HCT116 (cell line): ENCODE data around the gene CAMKK2. TPM values are rescaled to one million over a fixed set of nuclear protein-coding genes. Genes with fewer than 3 reads are reported as not detected.
"Not testable (repeated sequence)": the region's sequence is repeated elsewhere in the genome, so short reads cannot be mapped to it uniquely, and the experiment has no call there.

Experiments
- ATAC-seq: fragments of 200-7000 bp; cut with Tn5 transposase; 2 replicates; pipeline ENCODE4 v1.9.1; 2020; ENCODE audit warnings: mild to moderate bottlenecking, moderate library complexity
- BruUV-seq: library from RNA; stranded (reverse); fragments of 400-500 nt; replicated peaks from 2 replicates; lab custom pipeline; 2021; lab: Mats Ljungman, UMichigan
- CTCF ChIA-PET: fragments of 300-600 bp; sonication (Branson Sonifier 250); formaldehyde crosslinking; loops from one replicate; lab custom pipeline; 2021; ENCODE audit warnings: antibody characterized with exemption; lab: Charles Lee
- POLR2A ChIA-PET: fragments of 300-600, 350-600 bp; sonication (Branson Sonifier 250); formaldehyde crosslinking; loops from one replicate; lab custom pipeline; 2021; ENCODE audit warnings: antibody characterized with exemption; lab: Charles Lee
- RAD21 ChIA-PET, 2 experiments: fragments of 300-600 bp; sonication (Branson Sonifier 250); formaldehyde crosslinking; loops; one replicate each; lab custom pipeline; 2023; ENCODE audit warnings: low total read pairs in 2 of 2; ENCODE audit not compliant: uncharacterized antibody in 2 of 2, unreplicated experiment in 2 of 2, low non-redundant PET in 1 of 2; lab: Charles Lee
- DNase-seq: peaks from one replicate; pipeline ENCODE4 v3.0.0-alpha.2; 2010; ENCODE audit warnings: low read depth, low spot score
- H2AFZ ChIP-seq: fragments of 200-600 bp; shearing (Covaris generic), sonication (generic); 2 replicates; pipeline ENCODE4 v1.6.1; 2017; ENCODE audit warnings: low read depth, mixed run types, mixed read lengths, antibody characterized with exemption, low read length; ENCODE audit not compliant: poor library complexity, severe bottlenecking
- H3K27ac ChIP-seq: 2 replicates; pipeline ENCODE4 v1.5.1; 2012; ENCODE audit warnings: low read depth, low read length
- H3K27me3 ChIP-seq: fragments of 200-600 bp; sonication (generic); 2 replicates; pipeline ENCODE4 v1.6.1; 2016; ENCODE audit warnings: mixed run types, low read length, mixed read lengths; ENCODE audit not compliant: insufficient read depth
- H3K36me3 ChIP-seq, 2 experiments: fragments of 200-500 bp in 1 of 2; fragments of 200-600 bp in 1 of 2; sonication (Bioruptor generic) in 1 of 2; sonication (generic) in 1 of 2; 2 replicates each; pipeline versions ENCODE4 v1.5.1 to v1.6.1; 2014 to 2016; ENCODE audit warnings: low read length in 2 of 2, inconsistent platforms in 1 of 2, mixed read lengths in 1 of 2, mixed run types in 1 of 2; ENCODE audit not compliant: insufficient read depth in 2 of 2, control insufficient read depth in 1 of 2
- H3K4me1 ChIP-seq, 2 experiments: fragments of 200-600 bp in 1 of 2; sonication (generic) in 1 of 2; 2 replicates each; pipeline versions ENCODE4 v1.5.1 to v1.6.1; 2012 to 2017; ENCODE audit warnings: low read length in 2 of 2, inconsistent platforms in 1 of 2, mild to moderate bottlenecking in 1 of 2, mixed read lengths in 1 of 2, mixed run types in 1 of 2, moderate library complexity in 1 of 2; ENCODE audit not compliant: insufficient read depth in 2 of 2, control insufficient read depth in 1 of 2
- H3K4me2 ChIP-seq: fragments of 200-600 bp; sonication (generic); 2 replicates; pipeline ENCODE4 v1.6.1; 2017; ENCODE audit warnings: mixed run types, low read length, mixed read lengths
- H3K4me3 ChIP-seq, 2 experiments: fragments of 200-600 bp in 1 of 2; sonication (generic) in 1 of 2; replicated peaks in 1 of 2; 2 replicates each; pipeline ENCODE4 v1.5.1; 2011 to 2016; ENCODE audit warnings: low read length in 2 of 2, control low read depth in 1 of 2, low read depth in 1 of 2, mild to moderate bottlenecking in 1 of 2, mixed read lengths in 1 of 2, mixed run types in 1 of 2
- H3K79me2 ChIP-seq: fragments of 200-600 bp; sonication (generic); 2 replicates; pipeline ENCODE4 v1.6.1; 2017; ENCODE audit warnings: mild to moderate bottlenecking, mixed run types, low read length, moderate library complexity, mixed read lengths; ENCODE audit not compliant: insufficient read depth
- H3K9ac ChIP-seq: fragments of 200-600 bp; sonication (generic); 2 replicates; pipeline ENCODE4 v1.6.1; 2016; ENCODE audit warnings: low read length, mixed read lengths
- H3K9me2 ChIP-seq: fragments of 200-600 bp; sonication (generic), shearing (Covaris generic); 2 replicates; pipeline ENCODE4 v1.6.1; 2017; ENCODE audit warnings: mixed run types, mild to moderate bottlenecking, moderate library complexity; ENCODE audit not compliant: insufficient read depth
- H3K9me3 ChIP-seq, 2 experiments: fragments of 200-500 bp in 1 of 2; fragments of 200-600 bp in 1 of 2; sonication (Bioruptor generic) in 1 of 2; sonication (generic) in 1 of 2; 2 replicates each; pipeline ENCODE4 v1.6.1; 2014 to 2017; ENCODE audit warnings: low read length in 2 of 2, mixed read lengths in 2 of 2, inconsistent platforms in 1 of 2, low read depth in 1 of 2, mild to moderate bottlenecking in 1 of 2, mixed run types in 1 of 2, moderate library complexity in 1 of 2; ENCODE audit not compliant: control insufficient read depth in 1 of 2, insufficient read depth in 1 of 2
- H4K20me1 ChIP-seq: fragments of 200-600 bp; sonication (generic), shearing (Covaris generic); 2 replicates; pipeline ENCODE4 v1.6.1; 2017; ENCODE audit warnings: mixed run types, mild to moderate bottlenecking, moderate library complexity; ENCODE audit not compliant: insufficient read depth
- ATF3 ChIP-seq: IDR thresholded peaks from 2 replicates; pipeline ENCODE4 v1.6.1; 2012
- EGR1 ChIP-seq: IDR thresholded peaks from 2 replicates; pipeline ENCODE4 v1.6.1; 2012; ENCODE audit warnings: low read depth
- JUND ChIP-seq: IDR thresholded peaks from 2 replicates; pipeline ENCODE4 v1.6.1; 2012
- POLR2A ChIP-seq: IDR thresholded peaks from 2 replicates; pipeline ENCODE4 v1.7.0; 2011; ENCODE audit warnings: borderline replicate concordance; ENCODE audit not compliant: insufficient read depth, insufficient read length; ENCODE audit errors: extremely low read depth
- RAD21 ChIP-seq: IDR thresholded peaks from 2 replicates; pipeline ENCODE4 v1.6.1; 2012; ENCODE audit warnings: low read depth, mild to moderate bottlenecking
- REST ChIP-seq: IDR thresholded peaks from 2 replicates; pipeline ENCODE4 v1.6.1; 2012; ENCODE audit warnings: low read depth
- ZNF274 ChIP-seq: fragments of 200-500 bp; sonication (Bioruptor generic); IDR thresholded peaks from 2 replicates; pipeline ENCODE4 v1.6.1; 2014; ENCODE audit warnings: mild to moderate bottlenecking, low read depth, low read length, inconsistent platforms
- intact Hi-C: fragments of 100-400 bp; cut with micrococcal nuclease; formaldehyde crosslinking; loops from 2 replicates; pipeline ENCODE4 v1.10.0; 2022
- total RNA-seq: library from RNA; stranded (reverse); gene quantifications from one replicate; pipeline ENCODE4 v1.2.1, GENCODE V29; 2021; ENCODE audit not compliant: unreplicated experiment

CAMKK2 gene
- total RNA-seq, 1 experiment from 2014 or later = 33.8 TPM

DNA sequence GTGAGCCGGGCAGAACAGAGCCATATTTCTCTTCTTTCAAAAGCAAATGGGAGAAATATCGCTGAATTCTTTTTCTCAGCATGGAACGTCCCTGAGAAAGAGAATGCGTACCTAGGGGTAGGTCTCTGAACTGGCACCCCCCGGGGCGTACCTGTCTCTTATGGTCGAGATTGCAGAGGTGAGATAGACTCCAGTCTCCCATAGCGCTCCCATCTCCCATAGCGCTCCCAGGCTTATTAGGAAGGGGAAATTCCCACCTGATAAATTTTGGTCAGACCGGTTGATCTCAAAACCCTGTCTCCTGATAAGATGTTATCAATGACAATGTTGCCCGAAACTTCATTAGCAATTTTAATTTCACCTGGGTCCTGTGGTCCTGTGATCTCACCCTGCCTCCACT is 16.0 kb downstream of the CAMKK2 start:
- CTCF ChIA-PET = not testable (repeated sequence)

DNA sequence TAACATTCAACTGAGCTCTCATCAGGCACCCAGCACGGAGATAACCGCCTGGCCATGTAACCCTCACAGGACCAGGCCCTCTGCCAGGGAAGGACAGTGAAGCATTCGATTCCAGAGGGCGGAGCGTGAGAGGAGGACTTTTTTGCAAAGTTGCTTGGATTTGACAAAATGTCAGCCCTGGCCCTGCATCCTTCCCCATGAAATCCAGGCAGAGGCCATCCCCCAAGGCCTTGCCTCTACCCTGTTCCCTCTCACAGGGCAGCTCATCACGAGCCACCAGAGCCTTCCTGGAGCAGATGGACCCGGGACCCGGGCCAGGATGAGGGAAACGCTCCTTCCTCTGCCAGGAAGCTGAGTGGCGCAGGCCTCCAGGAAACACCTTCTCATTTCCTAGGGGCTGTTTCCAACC is 17.0 kb downstream of the CAMKK2 start:
- ATAC-seq = no peak
- RAD21 ChIA-PET = no interaction called here
- H3K27me3 ChIP-seq = no peaks in the 10 kb centered on the region
- H3K4me3 ChIP-seq = no peak overlapping the region
- TF ChIP-seq RAD21 (no peak), JUND (no peak), ATF3 (no peak)
- no peak for DNase-seq
- no peaks in the 10 kb centered on the region for H3K9me3 ChIP-seq
- H3K4me2 ChIP-seq = no peak overlapping the region
- POLR2A ChIA-PET = no interaction called here
- no peak overlapping the region for H3K27ac ChIP-seq
- H3K36me3 ChIP-seq = no peaks in the 10 kb centered on the region
- H3K9ac ChIP-seq = no peak overlapping the region
- peaks cover 0 to 8% of the 10 kb centered on the region in 2 experiments; a peak in 1 of 4 replicates for H3K4me1 ChIP-seq
- no peaks in the 10 kb centered on the region for H4K20me1 ChIP-seq
- peaks cover 27% of the 10 kb centered on the region for H3K79me2 ChIP-seq
- H3K9me2 ChIP-seq = no peaks in the 10 kb centered on the region
- CTCF ChIA-PET = no interaction called here
- intact Hi-C loops = no loop called here
- no TSS peak for BruUV-seq
- H2AFZ ChIP-seq = no peak overlapping the region

More for the DNA sequence above, 16.0 kb downstream of the CAMKK2 start:
- H3K4me2 ChIP-seq, H3K36me3 ChIP-seq, POLR2A ChIA-PET, H3K9me2 ChIP-seq, ATAC-seq, DNase-seq, BruUV-seq, H3K27me3 ChIP-seq, H3K9me3 ChIP-seq, H3K9ac ChIP-seq, RAD21 ChIA-PET, H3K4me1 ChIP-seq, intact Hi-C loops, H2AFZ ChIP-seq, H3K27ac ChIP-seq, H3K4me3 ChIP-seq, H4K20me1 ChIP-seq: not testable (repeated sequence)
- H3K79me2 ChIP-seq = peaks cover 30% of the 10 kb centered on the region

DNA sequence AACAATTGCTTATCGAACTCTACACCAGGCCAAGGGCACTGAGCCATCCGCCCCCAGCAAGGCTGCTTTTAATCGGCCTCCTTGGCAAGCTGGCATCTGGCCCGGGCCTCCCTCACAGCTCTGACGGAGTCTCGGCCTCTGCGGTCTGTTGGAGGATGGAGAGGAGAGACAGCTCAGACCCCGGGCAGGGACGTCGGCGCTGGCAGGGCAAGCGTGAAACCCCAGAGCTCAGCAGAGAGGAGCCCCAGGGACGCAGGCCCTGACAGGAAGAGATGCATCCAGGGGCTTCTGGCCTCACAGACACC is 17.5 kb downstream of the CAMKK2 start:
- CTCF ChIA-PET = no interaction called here
- Histone ChIP-seq H3K27ac (no peak overlapping the region), H3K36me3 (no peaks in the 10 kb centered on the region), H3K27me3 (no peaks in the 10 kb centered on the region), H3K79me2 (peaks cover 26% of the 10 kb centered on the region), H3K4me1 (peaks cover 0 to 8% of the 10 kb centered on the region in 2 experiments; a peak in 1 of 4 replicates), H3K4me2 (no peak overlapping the region), H4K20me1 (no peaks in the 10 kb centered on the region), H3K4me3 (no peak overlapping the region), H3K9me3 (no peaks in the 10 kb centered on the region), H3K9me2 (no peaks in the 10 kb centered on the region), H2AFZ (no peak overlapping the region), H3K9ac (no peak overlapping the region)
- POLR2A ChIA-PET = no interaction called here
- intact Hi-C loops = no loop called here
- RAD21 ChIA-PET = no interaction called here
- DNase-seq (no peak), ATAC-seq (no peak)
- BruUV-seq = no TSS peak
- TF ChIP-seq JUND = no peak
- TF ChIP-seq EGR1 = no peak
- TF ChIP-seq POLR2A = no peak
- TF ChIP-seq ZNF274 = no peak
- no peak for TF ChIP-seq REST
- TF ChIP-seq ATF3 = no peak
